ENCODE results near the gene SYNM.

The SYNM gene

GRCh38 chr15:99140590-99140989 is 35.7 kb downstream of the SYNM start:
- no peak for DNase-seq (ENCODE audit: low spot score)

GRCh38 chr15:99141943-99142342 is 37.1 kb downstream of the SYNM start:
- no peak for DNase-seq (ENCODE audit: low spot score)

GRCh38 chr15:99142562-99142961 is 37.7 kb downstream of the SYNM start:
- DNase-seq (ENCODE audit: low spot score), result no peak

GRCh38 chr15:99143242-99143641 is 38.4 kb downstream of the SYNM start:
- no peak for DNase-seq (ENCODE audit: low spot score)

GRCh38 chr15:99143655-99144610 is 39.1 kb downstream of the SYNM start:
- DNase-seq (ENCODE audit: low spot score), result no peak

GRCh38 chr15:99145005-99145404 is 40.1 kb downstream of the SYNM start:
- no peak for DNase-seq (ENCODE audit: low spot score)

GRCh38 chr15:99145778-99146177 is 40.9 kb downstream of the SYNM start:
- no peak for DNase-seq (ENCODE audit: low spot score)

- DNase-seq (ENCODE audit: low spot score), result no peak
Observed at GRCh38 chr15:99146661-99147060, 41.8 kb downstream of the SYNM start.

GRCh38 chr15:99148851-99149276 is 44.0 kb downstream of the SYNM start:
- DNase-seq (ENCODE audit: low spot score), result no peak

- no peak for DNase-seq (ENCODE audit: low spot score)
Observed at GRCh38 chr15:99149366-99149765, 44.5 kb downstream of the SYNM start.

- DNase-seq (ENCODE audit: low spot score), result no peak
Observed at GRCh38 chr15:99151156-99151555, 46.3 kb downstream of the SYNM start.

GRCh38 chr15:99153026-99153535 is 48.2 kb downstream of the SYNM start:
- no peak for DNase-seq (ENCODE audit: low spot score)

- no peak for DNase-seq (ENCODE audit: low spot score)
Observed at GRCh38 chr15:99154271-99154670, 49.4 kb downstream of the SYNM start.

- no peak for DNase-seq (ENCODE audit: low spot score)
Observed at GRCh38 chr15:99155961-99156443, 51.1 kb downstream of the SYNM start.

GRCh38 chr15:99157456-99157855 is 52.6 kb downstream of the SYNM start:
- no peak for DNase-seq (ENCODE audit: low spot score)

- no peak for DNase-seq (ENCODE audit: low spot score)
Observed at GRCh38 chr15:99158626-99159412, 53.9 kb downstream of the SYNM start.

- DNase-seq (ENCODE audit: low spot score), result no peak
Observed at GRCh38 chr15:99163271-99164062, 58.6 kb downstream of the SYNM start.

- DNase-seq (ENCODE audit: low spot score), result no peak
Observed at GRCh38 chr15:99164119-99164518, 59.2 kb downstream of the SYNM start.

GRCh38 chr15:99165020-99165790 is 60.3 kb downstream of the SYNM start:
- DNase-seq (ENCODE audit: low spot score), result no peak

GRCh38 chr15:99165956-99166689 is 61.2 kb downstream of the SYNM start:
- no peak for DNase-seq (ENCODE audit: low spot score)
